Measurements from ENCODE around the gene MAN2A2.
"Not testable (repeated sequence)": the region's sequence is repeated elsewhere in the genome, so short reads cannot be mapped to it uniquely, and the experiment has no call there.

MAN2A2 gene

DNA sequence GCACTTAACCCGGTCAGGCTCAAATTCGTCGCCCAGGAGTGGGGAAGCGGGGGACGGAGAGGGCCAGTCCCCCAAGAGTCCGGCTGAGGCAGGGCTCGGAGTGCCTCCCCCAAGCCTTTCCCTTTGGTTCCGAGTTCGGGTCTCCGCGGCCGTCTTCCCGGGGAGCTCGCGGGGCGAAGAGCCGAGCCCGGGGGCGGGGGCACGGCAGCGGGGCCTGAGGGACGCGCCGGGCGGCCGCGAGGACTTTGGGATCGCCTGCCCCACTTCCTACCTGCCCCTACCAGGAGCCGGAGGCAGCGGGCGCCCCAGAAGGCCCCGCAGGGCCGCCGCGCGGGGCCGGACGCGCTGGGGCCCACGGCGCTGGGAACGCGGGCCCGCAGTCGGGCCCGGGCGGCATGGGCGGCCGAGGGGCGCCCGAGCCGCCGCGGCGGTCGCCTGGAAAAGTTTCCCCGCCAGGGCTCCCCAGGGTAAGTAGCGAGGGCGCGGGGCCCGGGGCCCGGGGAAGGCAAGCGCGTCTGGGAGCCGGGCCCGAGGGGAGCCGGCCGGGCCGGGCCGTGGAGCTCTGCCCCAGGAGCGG is 31.9 kb upstream of the MAN2A2 start:
- no peak for DNase-seq (ENCODE audit: low read depth in 2 of 3, low spot score in 2 of 3)

DNA sequence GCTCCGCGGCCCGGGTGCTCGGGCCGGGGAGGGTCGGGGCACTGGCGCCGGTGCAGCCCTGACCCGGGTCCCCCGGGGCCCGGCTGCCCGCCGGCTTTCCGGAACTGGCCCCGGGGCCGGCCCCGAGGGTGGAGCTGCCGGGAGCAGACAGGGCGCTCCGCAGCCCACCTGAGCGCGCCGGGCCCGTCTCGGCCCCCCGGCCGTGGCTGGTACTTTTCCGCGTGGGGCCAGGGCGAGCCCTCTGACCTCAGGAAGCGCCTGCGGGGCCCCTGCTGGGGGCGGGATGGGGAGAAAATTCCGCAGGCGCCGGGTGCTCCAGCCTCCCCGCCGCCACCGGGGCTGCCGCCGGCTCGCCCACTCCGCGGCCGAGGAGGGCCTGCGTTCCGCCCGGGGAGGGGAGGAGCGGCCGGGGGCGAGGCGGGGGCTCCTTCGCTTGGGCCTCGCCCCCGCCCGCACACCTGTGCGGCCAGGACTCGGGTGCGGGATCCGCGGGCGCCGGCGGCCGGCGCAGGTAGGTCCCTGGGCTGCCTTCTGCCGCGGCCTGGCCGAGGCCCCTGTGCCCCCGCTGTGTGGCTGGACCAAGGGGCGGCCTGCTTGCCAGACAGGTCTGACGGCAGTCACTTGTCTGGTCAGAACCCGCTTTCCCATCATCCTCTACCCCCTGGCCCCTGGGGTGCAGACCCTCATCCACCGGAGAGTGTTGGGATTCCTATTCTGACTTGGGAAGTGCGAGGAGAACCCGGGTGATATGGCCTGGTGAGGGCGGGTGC is 31.2 kb upstream of the MAN2A2 start:
- DNase-seq (ENCODE audit: low read depth in 2 of 3, low spot score in 2 of 3), result no peak

DNA sequence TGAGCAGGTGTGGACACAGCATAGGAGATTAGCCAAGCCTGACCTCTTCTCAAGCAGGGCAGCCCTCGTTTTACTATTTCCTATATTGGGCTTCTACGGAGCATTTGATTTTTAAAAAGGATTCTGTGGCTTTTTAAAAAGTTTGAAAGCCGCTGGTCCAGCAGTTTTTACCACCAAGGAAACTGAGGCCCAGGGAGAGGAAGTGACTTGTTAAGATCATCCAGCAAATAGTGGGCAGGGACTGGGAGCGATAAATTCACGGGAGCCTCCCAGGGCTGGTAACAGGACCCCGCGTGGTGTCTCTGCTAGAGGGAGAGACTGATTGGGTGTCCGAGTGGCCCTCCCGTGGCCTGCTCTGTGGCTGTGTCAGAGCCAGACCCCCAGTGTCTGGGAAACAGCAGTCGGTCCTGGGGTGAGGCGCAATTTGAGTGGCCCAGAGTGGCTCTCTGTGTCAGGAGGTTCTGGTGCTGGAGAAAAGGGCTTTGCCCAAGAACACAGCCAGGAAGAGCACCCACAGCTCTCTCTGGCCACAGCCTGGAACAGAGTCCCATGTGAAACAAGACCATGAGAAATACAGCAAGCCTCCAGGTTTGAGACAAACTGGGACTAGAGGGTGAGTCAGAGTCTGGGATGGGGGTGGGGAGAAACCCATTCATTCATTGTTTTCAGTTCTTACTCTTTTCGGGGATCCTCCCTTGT is 30.5 kb upstream of the MAN2A2 start:
- no peak for DNase-seq (ENCODE audit: low read depth in 2 of 3, low spot score in 2 of 3)

DNA sequence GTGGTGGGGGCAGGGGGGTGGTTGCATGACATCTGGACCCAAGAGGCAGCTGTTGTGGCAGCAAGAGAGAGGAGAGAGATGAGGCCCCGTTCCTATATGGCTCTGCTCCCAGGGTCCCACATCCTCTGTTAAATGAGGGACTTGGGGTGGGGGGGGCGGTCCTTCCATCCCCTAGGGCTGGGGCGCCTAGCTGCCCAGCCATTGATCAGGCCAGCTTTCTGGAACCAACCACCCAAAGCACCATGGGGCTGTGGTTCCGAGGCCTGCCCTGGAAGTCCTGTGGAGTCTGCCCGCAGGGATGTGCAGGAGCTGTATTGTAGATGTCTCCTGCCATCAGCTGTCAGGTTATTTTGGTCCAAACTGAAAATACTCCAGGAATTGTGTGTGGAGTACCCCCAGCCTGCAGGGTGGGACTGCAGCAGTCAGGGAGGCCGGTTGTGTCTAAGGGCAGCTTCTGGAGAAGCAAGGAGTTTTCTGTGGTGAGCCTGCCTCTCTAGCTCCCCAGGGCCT is 29.6 kb upstream of the MAN2A2 start:
- DNase-seq (ENCODE audit: low read depth in 2 of 3, low spot score in 2 of 3), result no peak

- DNase-seq (ENCODE audit: low read depth in 2 of 3, low spot score in 2 of 3), result no peak
Observed at GRCh38 chr15:90873998-90874605, 29.0 kb upstream of the MAN2A2 start.

- not testable (repeated sequence) for DNase-seq (ENCODE audit: low read depth in 2 of 3, low spot score in 2 of 3)
Observed at GRCh38 chr15:90874986-90875385, 28.1 kb upstream of the MAN2A2 start.

DNA sequence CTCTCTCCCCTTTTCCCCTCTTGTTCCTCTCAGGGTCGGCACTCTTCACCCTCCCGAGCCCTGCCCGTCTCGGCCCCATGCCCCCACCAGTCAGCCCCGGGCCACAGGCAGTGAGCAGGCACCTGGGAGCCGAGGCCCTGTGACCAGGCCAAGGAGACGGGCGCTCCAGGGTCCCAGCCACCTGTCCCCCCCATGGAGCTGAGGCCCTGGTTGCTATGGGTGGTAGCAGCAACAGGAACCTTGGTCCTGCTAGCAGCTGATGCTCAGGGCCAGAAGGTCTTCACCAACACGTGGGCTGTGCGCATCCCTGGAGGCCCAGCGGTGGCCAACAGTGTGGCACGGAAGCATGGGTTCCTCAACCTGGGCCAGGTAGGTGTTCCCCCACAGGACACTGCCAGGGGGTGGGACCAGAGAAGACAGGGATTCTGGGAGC is 27.5 kb upstream of the MAN2A2 start:
- no peak for DNase-seq (ENCODE audit: low read depth in 2 of 3, low spot score in 2 of 3)

DNA sequence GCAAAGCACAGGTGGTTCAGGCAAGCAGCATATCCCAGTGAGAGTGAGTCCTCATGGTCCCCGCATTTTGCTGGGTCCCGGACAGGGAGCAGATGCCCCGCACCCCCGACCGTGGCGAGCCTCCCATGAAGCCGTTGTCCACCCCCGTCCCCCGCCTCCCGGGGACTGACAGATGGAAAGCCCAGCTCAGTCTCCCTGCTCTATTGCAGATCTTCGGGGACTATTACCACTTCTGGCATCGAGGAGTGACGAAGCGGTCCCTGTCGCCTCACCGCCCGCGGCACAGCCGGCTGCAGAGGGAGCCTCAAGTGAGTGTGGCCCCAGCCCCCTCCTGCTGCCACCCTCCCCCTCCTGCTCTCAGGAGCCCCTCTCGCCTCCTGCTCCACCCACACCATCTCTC is 27.1 kb upstream of the MAN2A2 start:
- no peak for DNase-seq (ENCODE audit: low read depth in 2 of 3, low spot score in 2 of 3)

GRCh38 chr15:90876512-90877170 is 26.5 kb upstream of the MAN2A2 start:
- no peak for DNase-seq (ENCODE audit: low read depth in 2 of 3, low spot score in 2 of 3)

DNA sequence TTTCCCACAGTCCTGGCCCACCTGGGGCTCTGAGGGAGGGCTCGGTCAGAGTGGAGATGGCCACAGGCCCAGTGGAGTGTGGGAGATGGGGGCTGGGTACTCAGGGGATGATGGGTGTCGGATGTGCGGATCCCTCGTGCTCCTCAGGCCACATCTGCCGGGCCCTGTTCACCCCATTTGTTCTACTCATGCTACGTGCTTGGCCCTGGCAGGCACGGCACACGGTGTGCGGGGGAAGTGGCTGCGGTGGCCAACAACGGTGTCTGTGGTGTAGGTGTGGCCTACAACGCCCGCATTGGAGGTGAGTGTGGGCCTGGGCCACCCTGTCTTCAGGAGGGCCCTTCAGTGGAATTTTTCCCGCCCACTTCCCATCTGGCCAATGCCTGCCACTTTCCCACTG is 25.8 kb upstream of the MAN2A2 start:
- no peak for DNase-seq (ENCODE audit: low read depth in 2 of 3, low spot score in 2 of 3)

- no peak for DNase-seq (ENCODE audit: low read depth in 2 of 3, low spot score in 2 of 3)
Observed at GRCh38 chr15:90877996-90878395, 25.1 kb upstream of the MAN2A2 start.

- DNase-seq (ENCODE audit: low read depth in 2 of 3, low spot score in 2 of 3), result no peak
Observed at GRCh38 chr15:90878660-90879059, 24.4 kb upstream of the MAN2A2 start.

DNA sequence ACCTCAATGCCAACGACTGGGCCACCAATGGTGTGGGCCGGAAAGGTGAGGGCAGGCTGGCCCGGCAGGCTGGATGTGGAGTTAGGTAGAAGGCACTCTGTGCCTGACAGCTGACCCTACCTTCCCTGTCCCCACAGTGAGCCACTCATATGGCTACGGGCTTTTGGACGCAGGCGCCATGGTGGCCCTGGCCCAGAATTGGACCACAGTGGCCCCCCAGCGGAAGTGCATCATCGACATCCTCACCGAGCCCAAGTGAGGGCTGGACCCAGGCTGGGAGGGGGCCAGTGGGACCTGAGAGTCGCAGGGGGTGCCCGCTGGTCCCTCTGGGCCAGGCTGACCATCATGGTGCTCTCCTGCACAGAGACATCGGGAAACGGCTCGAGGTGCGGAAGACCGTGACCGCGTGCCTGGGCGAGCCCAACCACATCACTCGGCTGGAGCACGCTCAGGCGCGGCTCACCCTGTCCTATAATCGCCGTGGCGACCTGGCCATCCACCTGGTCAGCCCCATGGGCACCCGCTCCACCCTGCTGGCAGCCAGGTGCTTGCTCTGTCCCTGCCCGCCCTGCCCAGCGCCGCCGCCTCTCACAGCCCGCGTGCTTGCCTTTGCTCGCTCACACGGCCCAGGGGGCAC is 23.3 kb upstream of the MAN2A2 start:
- DNase-seq (ENCODE audit: low read depth in 2 of 3, low spot score in 2 of 3), result no peak

DNA sequence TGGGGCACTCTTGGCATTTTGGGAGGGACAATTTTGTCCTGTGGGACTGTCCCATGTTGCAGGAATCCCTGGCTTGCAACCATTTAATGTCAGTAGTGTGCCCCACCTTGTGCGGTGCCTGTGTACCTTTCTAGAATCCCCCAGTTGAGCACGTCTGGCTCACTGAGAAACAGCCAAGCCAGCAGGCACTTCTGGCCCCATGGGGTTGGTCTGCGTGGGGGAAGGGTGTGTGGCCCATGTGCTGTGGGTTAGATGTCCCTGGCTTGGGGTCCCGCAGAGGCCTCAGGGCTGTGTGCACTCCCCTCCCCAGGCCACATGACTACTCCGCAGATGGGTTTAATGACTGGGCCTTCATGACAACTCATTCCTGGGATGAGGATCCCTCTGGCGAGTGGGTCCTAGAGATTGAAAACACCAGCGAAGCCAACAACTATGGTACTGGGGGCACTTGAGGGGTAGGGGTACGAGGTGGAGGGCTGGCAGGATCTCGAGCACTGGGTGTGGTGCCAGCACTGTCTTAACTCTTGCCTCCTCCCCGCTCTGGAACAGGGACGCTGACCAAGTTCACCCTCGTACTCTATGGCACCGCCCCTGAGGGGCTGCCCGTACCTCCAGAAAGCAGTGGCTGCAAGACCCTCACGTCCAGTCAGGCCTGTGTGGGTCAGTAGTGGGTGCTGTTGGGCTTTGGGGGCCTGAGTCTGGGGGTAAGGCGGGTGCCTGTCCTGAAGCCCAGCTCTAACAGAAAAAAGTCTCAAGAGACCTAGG is 22.5 kb upstream of the MAN2A2 start:
- no peak for DNase-seq (ENCODE audit: low read depth in 2 of 3, low spot score in 2 of 3)

DNA sequence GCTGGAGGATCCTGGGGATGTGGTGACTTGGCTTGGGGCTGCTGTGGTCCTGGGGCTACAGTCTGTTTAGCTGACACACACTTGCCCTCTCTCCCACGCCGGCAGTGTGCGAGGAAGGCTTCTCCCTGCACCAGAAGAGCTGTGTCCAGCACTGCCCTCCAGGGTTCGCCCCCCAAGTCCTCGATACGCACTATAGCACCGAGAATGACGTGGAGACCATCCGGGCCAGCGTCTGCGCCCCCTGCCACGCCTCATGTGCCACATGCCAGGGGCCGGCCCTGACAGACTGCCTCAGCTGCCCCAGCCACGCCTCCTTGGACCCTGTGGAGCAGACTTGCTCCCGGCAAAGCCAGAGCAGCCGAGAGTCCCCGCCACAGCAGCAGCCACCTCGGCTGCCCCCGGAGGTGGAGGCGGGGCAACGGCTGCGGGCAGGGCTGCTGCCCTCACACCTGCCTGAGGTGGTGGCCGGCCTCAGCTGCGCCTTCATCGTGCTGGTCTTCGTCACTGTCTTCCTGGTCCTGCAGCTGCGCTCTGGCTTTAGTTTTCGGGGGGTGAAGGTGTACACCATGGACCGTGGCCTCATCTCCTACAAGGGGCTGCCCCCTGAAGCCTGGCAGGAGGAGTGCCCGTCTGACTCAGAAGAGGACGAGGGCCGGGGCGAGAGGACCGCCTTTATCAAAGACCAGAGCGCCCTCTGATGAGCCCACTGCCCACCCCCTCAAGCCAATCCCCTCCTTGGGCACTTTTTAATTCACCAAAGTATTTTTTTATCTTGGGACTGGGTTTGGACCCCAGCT is 21.7 kb upstream of the MAN2A2 start:
- DNase-seq (ENCODE audit: low read depth in 2 of 3, low spot score in 2 of 3), result no peak

DNA sequence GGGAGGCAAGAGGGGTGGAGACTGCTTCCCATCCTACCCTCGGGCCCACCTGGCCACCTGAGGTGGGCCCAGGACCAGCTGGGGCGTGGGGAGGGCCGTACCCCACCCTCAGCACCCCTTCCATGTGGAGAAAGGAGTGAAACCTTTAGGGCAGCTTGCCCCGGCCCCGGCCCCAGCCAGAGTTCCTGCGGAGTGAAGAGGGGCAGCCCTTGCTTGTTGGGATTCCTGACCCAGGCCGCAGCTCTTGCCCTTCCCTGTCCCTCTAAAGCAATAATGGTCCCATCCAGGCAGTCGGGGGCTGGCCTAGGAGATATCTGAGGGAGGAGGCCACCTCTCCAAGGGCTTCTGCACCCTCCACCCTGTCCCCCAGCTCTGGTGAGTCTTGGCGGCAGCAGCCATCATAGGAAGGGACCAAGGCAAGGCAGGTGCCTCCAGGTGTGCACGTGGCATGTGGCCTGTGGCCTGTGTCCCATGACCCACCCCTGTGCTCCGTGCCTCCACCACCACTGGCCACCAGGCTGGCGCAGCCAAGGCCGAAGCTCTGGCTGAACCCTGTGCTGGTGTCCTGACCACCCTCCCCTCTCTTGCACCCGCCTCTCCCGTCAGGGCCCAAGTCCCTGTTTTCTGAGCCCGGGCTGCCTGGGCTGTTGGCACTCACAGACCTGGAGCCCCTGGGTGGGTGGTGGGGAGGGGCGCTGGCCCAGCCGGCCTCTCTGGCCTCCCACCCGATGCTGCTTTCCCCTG is 21.0 kb upstream of the MAN2A2 start:
- no peak for DNase-seq (ENCODE audit: low read depth in 2 of 3, low spot score in 2 of 3)

DNA sequence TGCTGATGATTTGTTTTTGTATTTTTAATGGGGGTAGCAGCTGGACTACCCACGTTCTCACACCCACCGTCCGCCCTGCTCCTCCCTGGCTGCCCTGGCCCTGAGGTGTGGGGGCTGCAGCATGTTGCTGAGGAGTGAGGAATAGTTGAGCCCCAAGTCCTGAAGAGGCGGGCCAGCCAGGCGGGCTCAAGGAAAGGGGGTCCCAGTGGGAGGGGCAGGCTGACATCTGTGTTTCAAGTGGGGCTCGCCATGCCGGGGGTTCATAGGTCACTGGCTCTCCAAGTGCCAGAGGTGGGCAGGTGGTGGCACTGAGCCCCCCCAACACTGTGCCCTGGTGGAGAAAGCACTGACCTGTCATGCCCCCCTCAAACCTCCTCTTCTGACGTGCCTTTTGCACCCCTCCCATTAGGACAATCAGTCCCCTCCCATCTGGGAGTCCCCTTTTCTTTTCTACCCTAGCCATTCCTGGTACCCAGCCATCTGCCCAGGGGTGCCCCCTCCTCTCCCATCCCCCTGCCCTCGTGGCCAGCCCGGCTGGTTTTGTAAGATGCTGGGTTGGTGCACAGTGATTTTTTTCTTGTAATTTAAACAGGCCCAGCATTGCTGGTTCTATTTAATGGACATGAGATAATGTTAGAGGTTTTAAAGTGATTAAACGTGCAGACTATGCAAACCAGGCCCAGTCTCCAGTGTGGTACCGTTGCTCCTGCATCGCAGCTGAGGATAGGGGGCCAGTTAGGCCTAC is 20.1 kb upstream of the MAN2A2 start:
- no peak for DNase-seq (ENCODE audit: low read depth in 2 of 3, low spot score in 2 of 3)

- no peak for DNase-seq (ENCODE audit: low read depth in 2 of 3, low spot score in 2 of 3)
Observed at GRCh38 chr15:90883526-90883975, 19.6 kb upstream of the MAN2A2 start.
